ENCODE measurements around the gene TDRD1.

Gene TDRD1

DNA sequence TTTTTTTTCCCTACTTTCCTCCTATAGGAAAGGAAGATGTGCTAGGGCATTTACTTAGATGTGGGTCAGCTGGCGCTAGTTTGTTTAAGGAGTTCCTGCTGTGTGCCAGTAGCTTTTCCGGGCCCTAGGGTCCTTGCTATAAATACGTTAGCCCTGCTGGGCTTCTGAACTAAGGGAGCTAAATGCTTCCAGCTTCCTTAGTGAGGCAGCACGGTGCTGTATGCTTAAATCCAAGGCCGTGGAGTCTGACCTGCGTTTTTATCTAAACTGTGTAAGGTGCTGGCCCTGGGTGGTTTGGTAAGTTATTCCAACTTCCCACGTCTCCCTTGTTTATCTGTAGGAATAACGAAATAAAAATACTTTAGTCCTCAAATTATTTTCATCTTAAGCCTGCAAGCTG is 594 bp downstream of the TDRD1 start:
- no peak for DNase-seq

DNA sequence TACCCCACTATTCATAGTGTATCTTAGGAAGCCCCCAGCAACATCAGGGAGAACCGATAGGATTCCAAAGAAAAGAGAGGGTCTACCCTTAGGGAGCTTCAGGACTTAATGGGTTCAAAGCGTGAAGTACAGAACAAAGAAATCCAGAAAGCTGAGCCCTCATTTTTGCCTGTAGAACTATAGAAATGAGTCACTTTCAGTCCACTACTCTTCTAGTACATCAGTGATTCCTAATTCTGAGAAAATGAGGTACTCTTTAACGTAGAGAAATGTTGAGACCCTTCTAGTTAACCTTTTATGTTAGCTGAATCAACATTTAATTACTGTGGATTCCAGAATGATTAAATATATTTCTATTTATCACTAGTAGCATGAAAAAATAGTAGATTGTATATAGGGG is 1.8 kb downstream of the TDRD1 start:
- DNase-seq, result no peak

DNA sequence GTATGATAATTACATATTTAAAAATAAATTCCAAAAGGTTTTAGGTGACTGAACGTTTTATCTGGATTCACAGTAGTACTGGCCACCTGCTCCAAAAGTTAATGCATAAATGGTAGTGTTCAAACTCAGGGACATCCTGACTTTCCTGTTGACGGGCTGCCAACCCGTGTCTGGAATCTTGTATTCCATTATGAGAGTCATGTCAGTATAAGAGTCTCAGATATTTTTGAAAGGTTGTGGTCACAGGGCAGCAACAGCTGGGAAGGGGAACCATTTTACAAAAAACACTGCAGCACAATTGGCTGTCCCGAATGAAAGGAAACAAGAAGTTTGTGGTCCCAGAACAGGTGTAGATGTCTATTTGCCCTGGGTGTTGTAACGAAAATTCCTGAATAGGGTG is 2.8 kb downstream of the TDRD1 start:
- DNase-seq, result no peak

DNA sequence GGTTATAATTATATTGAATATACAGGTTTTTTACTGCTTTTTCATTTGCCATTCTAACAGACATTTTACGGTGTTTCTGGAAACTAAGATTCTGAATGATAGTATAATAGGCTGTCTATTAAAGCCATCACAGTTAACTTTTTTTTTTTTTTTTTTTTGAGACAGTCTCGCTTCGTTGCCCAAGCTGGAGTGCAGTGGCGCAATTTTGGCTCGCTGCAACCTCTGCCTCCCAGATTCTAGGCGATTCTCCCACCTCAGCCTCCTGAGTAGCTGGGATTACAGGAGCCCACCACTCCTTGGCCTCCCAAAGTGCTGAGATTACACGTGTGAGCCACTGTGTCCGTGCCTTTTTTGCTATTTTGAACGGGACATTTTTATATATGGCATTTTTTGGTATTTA is 4.4 kb downstream of the TDRD1 start:
- DNase-seq, result no peak

DNA sequence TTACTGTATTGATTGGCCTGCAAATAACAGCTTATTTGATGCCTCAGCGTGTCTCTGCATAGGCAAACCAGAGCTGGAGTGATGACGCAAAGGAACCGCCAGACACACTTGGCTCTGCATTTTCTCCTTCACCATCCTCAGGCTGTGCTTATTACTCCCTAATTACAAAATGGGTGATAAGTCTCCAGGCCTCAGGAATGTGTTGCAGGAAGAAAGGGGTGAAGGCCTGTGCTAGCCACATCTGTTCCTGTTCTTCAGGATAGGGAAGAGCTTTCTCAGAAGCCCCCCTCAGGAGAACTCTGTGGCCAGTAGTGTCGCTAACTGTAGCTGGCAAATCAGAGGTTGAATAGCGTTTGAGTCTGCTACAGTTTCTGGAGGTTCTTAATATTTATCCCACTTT is 5.1 kb downstream of the TDRD1 start:
- DNase-seq, result no peak

DNA sequence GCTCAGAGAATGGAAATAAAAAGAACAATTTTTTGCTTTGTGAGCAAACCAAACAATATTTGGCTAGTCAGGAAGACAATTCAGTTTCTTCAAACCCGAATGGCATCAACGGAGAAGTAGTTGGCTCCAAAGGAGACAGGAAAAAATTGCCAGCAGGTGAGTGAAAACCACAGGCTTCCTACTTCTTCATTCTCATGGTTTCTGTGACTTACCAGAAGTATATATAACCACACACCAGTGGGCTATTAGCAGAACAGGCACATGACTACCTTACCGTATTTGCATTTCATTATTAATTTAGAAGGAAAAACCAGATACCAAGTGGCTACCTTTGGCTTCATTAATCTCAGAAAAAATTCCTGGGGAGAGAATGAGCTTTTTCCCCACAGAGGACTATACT is 8.8 kb downstream of the TDRD1 start:
- DNase-seq, result no peak

DNA sequence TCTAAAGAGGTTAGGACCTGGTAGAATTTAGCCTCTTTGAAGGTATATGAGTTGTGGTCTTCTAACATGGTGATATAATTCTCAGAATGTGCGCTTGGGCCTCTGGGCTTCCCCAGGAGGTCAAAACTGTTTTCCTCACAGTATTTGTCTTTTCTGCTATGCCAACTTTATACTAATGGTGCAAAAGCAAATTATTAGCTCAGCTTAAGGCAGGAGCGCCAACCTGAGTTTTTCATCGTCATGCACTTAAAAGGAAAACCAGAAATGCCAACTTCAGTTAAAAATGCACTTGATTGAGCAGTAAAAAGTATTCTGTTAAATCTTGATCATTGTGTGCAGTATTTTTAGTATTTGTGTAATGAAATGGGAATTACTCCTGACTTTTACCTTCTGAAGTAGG is 9.7 kb downstream of the TDRD1 start:
- DNase-seq, result no peak

DNA sequence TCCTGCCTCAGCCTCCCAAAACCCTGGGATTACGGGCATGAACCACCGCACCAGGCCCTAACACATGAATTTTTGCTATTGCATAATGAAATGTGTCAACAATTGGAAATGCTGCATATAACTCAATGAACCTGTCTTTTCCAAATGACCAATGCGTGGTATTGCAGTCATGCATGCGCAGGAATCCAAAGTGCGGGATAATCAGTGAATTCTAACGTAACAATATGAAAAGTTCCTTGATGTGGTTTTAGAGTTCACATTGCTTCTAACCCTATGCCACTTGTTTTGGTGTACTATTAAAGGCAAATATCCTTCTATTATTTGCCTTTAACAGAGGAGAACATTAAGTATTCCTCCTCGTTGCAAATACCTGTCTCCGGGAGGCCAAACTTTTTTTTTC is 10.5 kb downstream of the TDRD1 start:
- no peak for DNase-seq

DNA sequence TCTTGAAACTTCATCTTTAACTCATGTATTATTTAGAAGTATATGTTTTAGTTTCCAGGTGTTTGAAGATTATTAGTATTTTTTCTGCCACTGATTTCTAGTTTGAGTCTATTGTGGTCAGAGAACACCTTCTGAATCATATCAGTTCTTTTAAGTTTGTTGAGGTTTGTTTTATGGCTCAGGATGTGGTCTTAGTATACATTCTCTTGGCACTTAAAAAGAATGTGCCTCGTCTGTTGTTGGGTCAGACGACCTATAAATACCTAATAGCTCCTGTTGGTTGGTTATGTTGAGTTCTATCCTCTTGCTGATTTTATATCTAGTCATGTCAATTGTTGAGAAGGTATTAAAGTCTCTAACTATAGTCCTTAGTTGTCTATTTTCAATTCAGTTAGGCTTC is 15.9 kb downstream of the TDRD1 start:
- DNase-seq, result no peak

DNA sequence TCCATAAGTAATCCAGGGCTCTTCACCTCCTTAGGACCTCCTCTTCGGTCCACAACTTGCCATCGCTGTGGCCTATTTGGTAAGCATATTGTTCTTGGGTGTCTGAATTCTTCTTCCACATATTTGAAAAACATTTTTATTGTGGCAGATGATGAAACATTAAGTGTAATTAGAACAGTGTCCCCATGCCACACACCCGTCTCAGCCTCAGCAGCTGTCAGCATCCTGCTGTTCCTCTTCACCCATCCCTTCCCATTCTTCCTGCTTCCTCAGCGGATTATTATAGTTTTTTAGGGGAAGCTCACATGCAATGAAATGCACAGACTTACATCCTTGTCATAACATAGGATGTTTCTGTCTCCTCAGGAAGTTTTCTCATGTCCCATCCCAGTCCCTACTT is 20.1 kb downstream of the TDRD1 start:
- DNase-seq, result no peak

DNA sequence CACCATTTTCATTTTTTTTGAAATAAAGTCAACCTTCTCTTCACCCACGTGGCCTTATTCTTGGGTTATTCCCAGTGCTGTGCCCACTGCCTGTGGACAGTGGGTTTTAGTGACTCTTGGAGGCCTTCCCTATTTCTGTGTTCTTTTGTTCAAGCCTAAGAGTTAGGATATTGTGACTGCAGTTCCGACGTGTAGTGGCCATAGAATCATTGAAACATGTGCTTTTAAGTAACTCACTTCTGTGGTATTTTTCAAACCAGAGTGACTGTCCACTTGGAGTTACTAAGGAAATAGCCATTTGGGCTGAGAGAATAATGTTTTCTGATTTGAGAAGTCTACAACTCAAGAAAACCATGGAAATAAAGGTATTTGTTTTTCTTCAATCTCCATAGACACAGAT is 23.7 kb downstream of the TDRD1 start:
- DNase-seq, result no peak

DNA sequence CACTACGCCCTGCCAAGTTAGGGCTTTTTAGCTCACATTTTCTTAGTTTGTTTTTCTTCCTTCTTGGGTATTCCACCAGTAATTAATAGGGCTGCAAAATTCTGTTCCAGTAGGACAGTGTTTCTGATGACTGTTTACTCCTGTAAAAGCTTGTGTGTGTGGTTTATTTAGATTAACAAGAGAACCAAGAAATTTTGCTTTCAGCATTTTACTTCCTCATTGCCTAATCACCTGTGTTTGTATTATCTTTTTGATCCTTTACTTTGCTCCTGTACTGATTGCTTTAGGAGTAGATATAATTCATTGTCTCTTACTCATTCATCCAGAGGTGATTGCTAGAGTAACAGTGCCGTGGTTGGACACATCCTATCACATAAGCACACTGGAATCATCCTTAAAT is 27.7 kb downstream of the TDRD1 start:
- DNase-seq, result no peak

DNA sequence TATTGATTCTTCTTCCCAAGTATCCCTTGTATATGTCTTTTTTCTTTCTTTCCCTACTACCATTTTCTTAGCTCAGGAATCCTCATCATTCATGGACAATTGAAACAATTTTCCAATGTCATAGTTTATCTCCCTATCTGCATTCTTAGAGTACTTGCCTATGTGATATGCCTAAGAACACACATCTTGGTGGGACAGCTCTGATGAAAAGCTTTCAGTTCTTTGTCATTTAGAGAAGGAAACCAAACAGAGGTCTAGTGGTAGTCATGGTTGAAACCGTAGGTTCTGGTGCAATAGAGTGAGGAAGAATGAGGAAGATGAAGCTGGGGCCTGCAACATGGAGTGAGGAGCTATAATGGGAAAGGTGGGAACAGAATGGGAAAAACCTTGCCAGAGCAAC is 28.2 kb downstream of the TDRD1 start:
- no peak for DNase-seq

DNA sequence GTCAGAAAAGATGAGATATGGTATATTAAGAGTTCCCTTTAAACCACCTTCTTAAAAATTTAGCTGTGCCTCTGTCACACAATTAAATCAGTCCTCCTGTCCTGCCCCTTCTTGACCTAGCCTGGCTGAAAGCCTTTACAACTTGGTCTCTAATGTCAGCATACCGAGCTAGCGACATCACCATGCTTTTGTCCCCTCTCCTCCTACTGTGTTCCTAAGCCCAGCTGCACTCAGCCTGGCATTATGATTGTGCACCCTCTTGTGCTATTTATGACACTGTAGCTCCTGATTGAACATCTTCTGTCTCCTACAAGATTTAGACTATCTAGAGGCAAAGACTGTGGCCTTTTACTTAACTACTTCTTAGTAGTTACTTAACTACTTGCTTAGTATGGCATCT is 29.2 kb downstream of the TDRD1 start:
- DNase-seq, result no peak

DNA sequence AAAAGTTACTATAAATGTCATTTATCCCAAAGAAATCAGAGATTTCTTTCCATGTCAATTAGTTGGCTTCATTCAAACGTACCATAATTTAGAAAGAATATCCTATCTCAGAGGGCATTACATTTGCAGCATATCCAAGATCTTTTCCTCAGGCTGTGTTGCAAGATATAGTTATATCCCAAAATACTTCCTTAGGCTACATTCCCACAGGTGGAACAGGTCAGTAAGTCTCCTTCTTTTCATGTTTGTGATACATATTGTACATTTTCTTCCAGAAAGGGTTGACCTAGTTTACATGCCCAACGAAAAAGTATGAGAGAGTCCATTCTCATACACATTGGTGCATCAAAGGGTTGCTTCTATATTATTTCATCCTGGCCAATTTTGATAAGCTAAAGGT is 33.0 kb downstream of the TDRD1 start:
- DNase-seq, result no peak

DNA sequence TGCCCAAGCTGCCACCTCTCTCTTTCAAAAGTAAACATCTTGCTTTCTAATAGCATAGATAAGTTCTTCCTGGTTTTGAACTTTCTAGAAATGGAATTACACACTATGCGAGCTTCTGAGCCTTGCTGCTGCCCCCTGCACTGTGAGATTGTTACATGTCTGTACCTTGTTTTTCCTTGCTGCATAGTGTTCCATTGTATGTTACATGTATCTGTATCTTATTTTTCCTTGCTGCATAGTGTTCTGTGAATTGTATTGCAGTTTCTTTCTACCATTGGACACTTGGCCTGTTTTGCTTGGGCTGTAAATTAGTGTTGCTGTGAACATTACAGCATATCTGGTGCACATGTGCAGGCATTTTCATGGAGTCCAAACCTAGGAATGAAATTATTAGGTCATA is 35.9 kb downstream of the TDRD1 start:
- no peak for DNase-seq

DNA sequence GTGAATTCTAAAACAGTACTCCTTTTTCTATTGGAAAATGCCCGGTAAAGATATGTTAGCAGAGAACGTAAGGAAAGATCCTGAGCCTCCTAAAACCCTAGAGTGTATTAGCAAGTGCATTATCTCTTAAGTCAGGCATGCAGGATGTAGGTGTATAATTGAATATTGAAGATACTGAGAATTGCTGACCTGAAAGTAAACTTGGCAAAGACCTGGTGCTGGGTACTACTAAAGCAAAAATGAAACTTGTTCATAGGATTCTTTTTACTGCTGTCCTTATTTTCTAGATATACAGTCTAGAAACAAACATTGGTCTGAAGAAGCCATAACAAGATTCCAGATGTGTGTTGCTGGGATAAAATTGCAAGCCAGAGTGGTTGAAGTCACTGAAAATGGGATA is 41.1 kb downstream of the TDRD1 start:
- DNase-seq, result no peak

DNA sequence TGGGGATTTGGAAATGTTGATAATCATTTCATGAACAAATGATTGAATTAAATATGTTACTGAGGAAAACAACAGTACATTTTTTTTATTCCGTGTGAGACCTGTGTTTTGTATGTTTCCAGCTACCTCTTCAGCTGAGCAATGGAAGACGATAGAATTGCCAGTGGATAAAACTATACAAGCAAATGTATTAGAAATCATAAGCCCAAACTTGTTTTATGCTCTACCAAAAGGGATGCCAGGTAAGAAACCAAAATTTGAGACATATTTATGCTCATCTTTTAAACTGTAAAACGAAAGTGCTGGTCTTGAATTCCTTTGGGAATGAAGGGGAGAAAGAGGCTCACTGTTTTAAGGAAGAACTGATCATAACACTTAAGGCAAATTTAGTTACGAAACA is 42.1 kb downstream of the TDRD1 start:
- no peak for DNase-seq

DNA sequence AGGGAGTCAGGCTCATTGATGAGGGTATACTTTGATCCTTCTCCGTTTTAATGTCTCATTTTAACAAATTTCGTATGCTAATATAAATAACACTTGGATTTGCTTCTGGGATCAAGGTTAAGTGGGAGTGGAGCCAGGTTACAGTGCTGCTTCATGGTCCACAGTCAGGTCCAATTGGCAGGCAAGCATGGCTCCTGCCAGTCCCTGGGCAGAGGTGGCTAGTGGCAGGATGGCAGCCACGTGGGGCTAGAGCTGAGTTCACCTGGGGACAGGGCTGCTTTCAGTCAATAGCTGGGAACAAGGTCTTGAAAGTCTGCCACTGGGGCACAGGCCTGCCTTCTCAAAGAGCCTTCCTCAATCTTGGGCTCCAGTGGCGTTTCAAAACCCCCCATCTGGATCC is 43.9 kb downstream of the TDRD1 start:
- DNase-seq, result no peak

DNA sequence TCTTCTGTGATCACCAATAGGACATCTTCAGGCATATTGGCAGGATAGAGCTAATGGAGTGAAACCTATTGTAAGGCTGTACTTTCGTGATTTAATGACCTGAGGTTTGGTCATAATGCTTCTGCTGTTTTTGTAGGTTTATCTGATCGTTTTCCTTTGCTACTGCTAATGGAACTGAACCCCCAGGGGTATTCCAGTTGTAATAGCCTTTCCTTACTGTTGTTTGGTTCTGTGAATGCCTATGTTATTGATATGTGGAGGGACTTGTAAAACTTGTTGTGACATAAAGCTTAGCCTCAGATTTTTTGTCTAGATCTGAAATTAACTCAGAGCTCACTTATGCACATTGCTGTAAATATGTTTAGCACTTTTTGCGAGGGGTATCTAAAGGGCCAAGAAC is 49.0 kb downstream of the TDRD1 start:
- DNase-seq, result no peak

DNA sequence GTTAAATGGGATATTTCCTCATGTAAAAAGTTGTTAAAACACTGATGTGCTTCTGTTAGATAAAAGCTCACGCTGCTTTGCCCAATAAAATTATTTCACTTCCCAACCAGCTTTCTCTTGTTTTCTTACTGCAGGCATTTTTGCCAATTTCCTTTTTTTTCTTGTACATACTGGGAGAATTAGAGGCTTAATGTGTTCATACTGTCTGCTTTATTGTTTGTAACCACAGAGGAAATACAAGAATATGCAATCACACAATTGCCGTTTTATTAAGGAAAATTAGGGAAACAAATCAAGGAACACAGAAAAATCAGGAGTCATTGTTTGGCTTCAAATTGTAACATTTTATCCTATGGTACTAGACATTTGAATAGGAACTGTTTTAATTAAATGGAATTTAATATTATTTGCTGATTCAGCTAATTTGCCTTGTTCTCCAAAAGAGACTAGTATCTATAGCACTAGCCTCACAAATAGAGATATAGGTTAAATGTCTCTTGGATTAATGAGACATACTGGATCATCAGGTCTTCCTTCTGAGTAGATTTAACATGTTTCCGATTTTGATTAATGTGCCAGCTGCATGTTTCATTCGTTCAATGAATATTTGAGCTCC is 53.5 kb downstream of the TDRD1 start:
- DNase-seq, result no peak

DNA sequence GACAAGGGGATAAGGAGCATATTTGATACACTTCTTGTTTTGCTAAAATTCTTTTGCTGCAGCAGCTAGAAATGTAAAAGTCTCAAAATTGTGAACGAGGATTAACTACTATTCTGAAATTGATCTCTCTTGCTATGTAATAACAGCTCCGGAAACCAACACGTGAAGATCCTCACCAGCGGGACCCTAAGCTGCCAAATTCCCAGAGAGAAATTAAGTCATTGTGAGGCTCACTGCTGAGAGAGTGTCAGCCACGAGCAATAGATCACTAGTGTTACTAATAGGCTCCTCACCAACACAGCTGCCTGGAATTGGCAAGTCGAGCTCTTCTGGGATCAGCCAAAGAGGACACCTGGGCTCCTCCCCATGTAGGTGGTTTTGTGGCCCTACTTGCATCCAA is 54.3 kb downstream of the TDRD1 start:
- DNase-seq, result no peak

DNA sequence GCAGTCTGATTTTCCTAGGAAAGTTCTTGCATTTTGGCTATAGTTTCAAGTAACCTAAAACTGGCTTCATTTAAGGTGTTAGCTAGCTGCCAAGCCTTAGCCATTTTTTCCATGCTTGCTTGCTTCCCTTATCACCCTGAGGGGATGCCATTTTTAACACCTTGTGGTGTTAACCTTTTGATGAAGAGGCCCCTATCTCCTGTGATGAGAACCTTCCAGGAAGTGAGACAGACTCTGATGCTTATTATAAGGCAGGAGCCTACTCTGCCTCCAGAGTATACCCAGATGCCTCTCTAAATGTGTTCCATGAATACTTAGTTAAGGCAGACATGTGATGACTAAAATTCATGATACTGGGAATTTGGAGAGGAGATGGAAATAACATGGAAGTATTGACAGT is 55.0 kb downstream of the TDRD1 start:
- no peak for DNase-seq

DNA sequence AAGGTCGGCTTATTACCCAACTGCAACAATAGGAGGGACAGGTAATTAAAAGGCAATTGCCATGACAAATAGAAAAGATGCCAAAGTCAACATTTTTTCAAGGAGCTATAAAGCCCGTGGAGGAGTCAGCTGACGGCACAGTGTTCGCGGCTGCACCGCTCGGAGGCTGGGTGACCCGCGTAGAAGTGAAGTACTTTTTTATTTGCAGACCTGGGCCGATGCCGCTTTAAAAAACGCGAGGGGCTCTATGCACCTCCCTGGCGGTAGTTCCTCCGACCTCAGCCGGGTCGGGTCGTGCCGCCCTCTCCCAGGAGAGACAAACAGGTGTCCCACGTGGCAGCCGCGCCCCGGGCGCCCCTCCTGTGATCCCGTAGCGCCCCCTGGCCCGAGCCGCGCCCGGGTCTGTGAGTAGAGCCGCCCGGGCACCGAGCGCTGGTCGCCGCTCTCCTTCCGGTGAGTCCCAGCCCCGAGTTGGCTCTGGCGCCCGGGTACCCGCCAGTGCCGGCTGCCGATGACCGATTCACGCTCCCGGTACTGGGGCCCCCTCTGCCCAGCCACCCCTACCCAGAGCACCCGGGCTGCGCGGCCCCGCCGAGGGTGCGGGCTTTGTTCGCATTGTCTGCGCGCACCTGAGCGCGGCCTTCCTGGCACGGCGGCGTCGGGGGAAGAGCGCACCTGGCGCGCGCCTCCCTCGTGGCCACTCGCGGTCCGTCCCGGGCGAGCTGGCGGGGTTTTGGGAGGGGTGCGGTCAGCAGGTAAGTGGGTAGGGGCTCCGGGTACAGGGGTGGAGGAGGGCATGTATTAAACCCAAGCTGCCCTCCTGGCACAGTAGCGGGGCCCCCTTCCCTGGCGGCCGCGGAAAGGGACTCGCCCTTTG is 60.2 kb downstream of the TDRD1 start, which contains the start of gene VWA2:
Gene VWA2, plus strand, starts transcription at position 138 of the 877 bp plus-strand sequence. CDS start 9,460 bp downstream, outside the sequence.
- DNase-seq, result no peak

DNA sequence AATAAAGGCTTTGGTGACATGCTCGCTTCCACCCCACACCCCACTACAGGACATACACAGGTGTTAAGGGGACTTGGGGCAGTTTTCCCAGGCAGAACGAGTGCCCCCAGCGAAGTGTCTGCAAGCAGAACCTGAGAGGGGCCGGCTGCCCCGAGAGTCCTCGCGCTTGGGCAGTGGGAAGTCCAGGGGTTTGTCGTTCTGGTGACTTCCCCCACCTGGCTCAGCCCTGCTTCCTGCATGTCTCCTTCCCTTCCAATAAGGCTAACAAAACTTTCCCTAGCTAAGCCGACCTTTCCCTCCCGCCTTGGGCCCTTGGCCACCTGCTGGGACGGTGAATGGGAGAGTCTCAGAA is 60.8 kb downstream of the TDRD1 start:
- DNase-seq, result no peak

Measured in activated effector memory CD4-positive, alpha-beta T cell treated with Interleukin-2 at 50 U/mL for 16 hours (primary cell).